SK-N-SH (cell line): ENCODE measurements around the gene DCDC1.

Source experiments
- GABPA ChIP-seq: IDR thresholded peaks from 2 replicates; pipeline ENCODE4 v1.4.0; 2012; ENCODE audit warnings: low read depth, mild to moderate bottlenecking
- MXI1 ChIP-seq: IDR thresholded peaks from 2 replicates; pipeline ENCODE4 v1.6.1; 2012; ENCODE audit warnings: mild to moderate bottlenecking, low read depth, low read length, improper control_type of control experiment
- TAF1 ChIP-seq: IDR thresholded peaks from 2 replicates; pipeline ENCODE4 v1.6.1; 2012; ENCODE audit warnings: low read depth, mild to moderate bottlenecking, low read length, moderate library complexity, borderline replicate concordance
- YY1 ChIP-seq: IDR thresholded peaks from 2 replicates; pipeline ENCODE4 v1.4.0; 2012; ENCODE audit warnings: low read depth, mild to moderate bottlenecking
- TF ChIP-seq, protein P1 (sequence below): fragments of 200-600 bp; sonication (generic); IDR thresholded peaks from 2 replicates; pipeline ENCODE4 v1.6.1; 2017; ENCODE audit warnings: antibody characterized with exemption, mild to moderate bottlenecking, moderate library complexity

DNA sequence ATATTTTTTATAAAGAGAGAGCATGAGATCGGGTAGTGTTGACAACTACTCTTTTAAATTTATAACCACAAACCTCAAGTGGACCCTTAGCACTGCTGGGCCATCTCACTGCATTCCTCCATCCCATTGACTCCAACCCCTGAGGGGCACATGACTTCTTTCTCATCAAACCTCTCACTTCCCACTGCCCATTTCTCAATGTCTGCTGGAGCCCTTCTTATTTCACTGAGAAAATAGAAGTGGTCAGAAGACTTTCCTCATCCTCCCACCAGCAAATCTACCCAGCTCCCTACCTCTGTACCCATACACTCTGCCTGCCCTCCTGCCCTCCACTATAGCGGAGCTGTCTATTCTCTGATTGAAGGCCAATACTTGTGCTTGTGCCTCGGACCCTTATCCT is 412.8 kb downstream of the DCDC1 start:
- TF ChIP-seq, protein P1, sequence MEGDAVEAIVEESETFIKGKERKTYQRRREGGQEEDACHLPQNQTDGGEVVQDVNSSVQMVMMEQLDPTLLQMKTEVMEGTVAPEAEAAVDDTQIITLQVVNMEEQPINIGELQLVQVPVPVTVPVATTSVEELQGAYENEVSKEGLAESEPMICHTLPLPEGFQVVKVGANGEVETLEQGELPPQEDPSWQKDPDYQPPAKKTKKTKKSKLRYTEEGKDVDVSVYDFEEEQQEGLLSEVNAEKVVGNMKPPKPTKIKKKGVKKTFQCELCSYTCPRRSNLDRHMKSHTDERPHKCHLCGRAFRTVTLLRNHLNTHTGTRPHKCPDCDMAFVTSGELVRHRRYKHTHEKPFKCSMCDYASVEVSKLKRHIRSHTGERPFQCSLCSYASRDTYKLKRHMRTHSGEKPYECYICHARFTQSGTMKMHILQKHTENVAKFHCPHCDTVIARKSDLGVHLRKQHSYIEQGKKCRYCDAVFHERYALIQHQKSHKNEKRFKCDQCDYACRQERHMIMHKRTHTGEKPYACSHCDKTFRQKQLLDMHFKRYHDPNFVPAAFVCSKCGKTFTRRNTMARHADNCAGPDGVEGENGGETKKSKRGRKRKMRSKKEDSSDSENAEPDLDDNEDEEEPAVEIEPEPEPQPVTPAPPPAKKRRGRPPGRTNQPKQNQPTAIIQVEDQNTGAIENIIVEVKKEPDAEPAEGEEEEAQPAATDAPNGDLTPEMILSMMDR: no peak
- no peak for TF ChIP-seq GABPA
- TF ChIP-seq TAF1: no peak
- TF ChIP-seq YY1: no peak
- TF ChIP-seq MXI1: no peak
